Smooth muscle cell (in vitro differentiated cells): ENCODE results near the gene DYRK1A. TPM values are rescaled to one million over a fixed set of nuclear protein-coding genes. Genes with fewer than 3 reads are reported as not detected.

Experiments
- DNase-seq: peaks from one replicate; lab custom pipeline; 2025; ENCODE audit not compliant: unreplicated experiment; lab: John Stamatoyannopoulos, UW
- H2AFZ ChIP-seq: fragments of 200-600 bp; sonication (generic); 2 replicates; pipeline ENCODE4 v1.6.0; 2016; ENCODE audit warnings: antibody characterized with exemption, low read depth, mild to moderate bottlenecking
- H3F3A ChIP-seq: fragments of 200-600 bp; sonication (generic); 2 replicates; pipeline ENCODE4 v1.6.0; 2017; ENCODE audit warnings: antibody characterized with exemption, low read depth
- H3K27ac ChIP-seq: fragments of 200-600 bp; sonication (generic); 2 replicates; pipeline ENCODE4 v1.5.1; 2016; ENCODE audit warnings: low read depth, mild to moderate bottlenecking
- H3K27me3 ChIP-seq: fragments of 200-600 bp; sonication (generic); 2 replicates; pipeline ENCODE4 v1.6.1; 2016; ENCODE audit warnings: low read depth, mild to moderate bottlenecking
- H3K36me3 ChIP-seq: fragments of 200-600 bp; sonication (generic); 2 replicates; pipeline ENCODE4 v1.5.1; 2016; ENCODE audit warnings: low read depth
- H3K4me1 ChIP-seq: fragments of 200-600 bp; sonication (generic); 2 replicates; pipeline ENCODE4 v1.5.1; 2016; ENCODE audit warnings: low read depth
- H3K4me2 ChIP-seq: fragments of 200-600 bp; sonication (generic); 2 replicates; pipeline ENCODE4 v1.6.0; 2016; ENCODE audit warnings: mild to moderate bottlenecking
- H3K4me3 ChIP-seq: fragments of 200-600 bp; sonication (generic); 2 replicates; pipeline ENCODE4 v1.5.1; 2016; ENCODE audit warnings: mild to moderate bottlenecking
- H3K79me2 ChIP-seq: fragments of 200-600 bp; sonication (generic); 2 replicates; pipeline ENCODE4 v1.6.0; 2016; ENCODE audit warnings: low read depth, mild to moderate bottlenecking
- H3K9ac ChIP-seq: fragments of 200-600 bp; sonication (generic); 2 replicates; pipeline ENCODE4 v1.6.0; 2016; ENCODE audit warnings: low read depth
- H3K9me3 ChIP-seq: fragments of 200-600 bp; sonication (generic); replicated peaks from 2 replicates; pipeline ENCODE4 v1.5.1; 2016; ENCODE audit warnings: low read depth
- H4K20me1 ChIP-seq: fragments of 200-600 bp; sonication (generic); 2 replicates; pipeline ENCODE4 v1.6.0; 2016; ENCODE audit warnings: low read depth
- WGBS: methylation state at CpG from one replicate; pipeline ENCODE4 v1.1.7; 2016; ENCODE audit warnings: low lambda C conversion rate; 5-methylcytosine and 5-hydroxymethylcytosine counted together
- polyA plus RNA-seq: library from polyadenylated mRNA; unstranded; fragments of >200 nt; fragmentation: Nextera tagmentation; extraction: Ambion mirVana; gene quantifications from 2 replicates; pipeline ENCODE4 v1.2.1, GENCODE V29; 2016
- total RNA-seq: library from RNA; depleted of rRNA; stranded (reverse); fragments of >200 nt; gene quantifications from 2 replicates; pipeline ENCODE4 v1.2.3, GENCODE V29; 2014
- TF ChIP-seq, protein P1 (sequence below): fragments of 200-600 bp; sonication (generic); IDR thresholded peaks from 2 replicates; pipeline ENCODE4 v1.5.1; 2017; ENCODE audit warnings: borderline replicate concordance, mild to moderate bottlenecking, antibody characterized with exemption; ENCODE audit not compliant: insufficient read depth, poor library complexity, severe bottlenecking

DYRK1A gene
- total and polyA plus RNA-seq, 2 experiments from 2014 or later, result 2.4 to 61.7 TPM

DNA sequence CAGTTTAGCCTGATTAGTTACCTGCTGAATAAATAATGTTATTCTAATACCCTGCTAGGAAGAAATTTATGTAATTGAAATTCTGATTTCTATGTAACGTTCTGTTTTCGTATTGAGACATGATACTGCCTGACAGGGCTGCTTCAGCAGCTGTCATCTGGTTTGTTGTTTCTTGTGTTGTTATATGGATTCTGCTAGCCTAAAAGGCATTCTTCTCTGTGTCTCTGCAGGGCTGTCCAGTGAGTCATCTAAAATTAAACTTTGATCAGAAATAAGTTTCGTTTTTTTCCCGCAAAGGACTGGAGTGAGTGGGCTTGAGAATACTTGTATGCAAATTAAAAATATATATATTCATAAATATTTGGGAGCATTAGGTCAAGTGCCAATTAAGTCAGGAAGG, 93.0 kb downstream of the DYRK1A start:
- 33% methylated on average over 4 of the region's 4 CpGs for WGBS
- Histone ChIP-seq H4K20me1 (peaks cover 100% of the 10 kb centered on the region), H3K27me3 (no peaks in the 10 kb centered on the region), H3K27ac (peak overlapping the region; percentile 60), H3K4me3 (no peak overlapping the region), H3K9ac (no peak overlapping the region), H3K4me2 (peak overlapping the region; percentile 61), H3K79me2 (peaks cover 100% of the 10 kb centered on the region), H3F3A (peaks cover 23% of the 10 kb centered on the region), H2AFZ (no peak overlapping the region), H3K4me1 (peaks cover 58% of the 10 kb centered on the region), H3K9me3 (no peaks in the 10 kb centered on the region), H3K36me3 (no peaks in the 10 kb centered on the region)
- TF ChIP-seq, protein P1, sequence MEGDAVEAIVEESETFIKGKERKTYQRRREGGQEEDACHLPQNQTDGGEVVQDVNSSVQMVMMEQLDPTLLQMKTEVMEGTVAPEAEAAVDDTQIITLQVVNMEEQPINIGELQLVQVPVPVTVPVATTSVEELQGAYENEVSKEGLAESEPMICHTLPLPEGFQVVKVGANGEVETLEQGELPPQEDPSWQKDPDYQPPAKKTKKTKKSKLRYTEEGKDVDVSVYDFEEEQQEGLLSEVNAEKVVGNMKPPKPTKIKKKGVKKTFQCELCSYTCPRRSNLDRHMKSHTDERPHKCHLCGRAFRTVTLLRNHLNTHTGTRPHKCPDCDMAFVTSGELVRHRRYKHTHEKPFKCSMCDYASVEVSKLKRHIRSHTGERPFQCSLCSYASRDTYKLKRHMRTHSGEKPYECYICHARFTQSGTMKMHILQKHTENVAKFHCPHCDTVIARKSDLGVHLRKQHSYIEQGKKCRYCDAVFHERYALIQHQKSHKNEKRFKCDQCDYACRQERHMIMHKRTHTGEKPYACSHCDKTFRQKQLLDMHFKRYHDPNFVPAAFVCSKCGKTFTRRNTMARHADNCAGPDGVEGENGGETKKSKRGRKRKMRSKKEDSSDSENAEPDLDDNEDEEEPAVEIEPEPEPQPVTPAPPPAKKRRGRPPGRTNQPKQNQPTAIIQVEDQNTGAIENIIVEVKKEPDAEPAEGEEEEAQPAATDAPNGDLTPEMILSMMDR, result no peak
- no peak for DNase-seq

DNA sequence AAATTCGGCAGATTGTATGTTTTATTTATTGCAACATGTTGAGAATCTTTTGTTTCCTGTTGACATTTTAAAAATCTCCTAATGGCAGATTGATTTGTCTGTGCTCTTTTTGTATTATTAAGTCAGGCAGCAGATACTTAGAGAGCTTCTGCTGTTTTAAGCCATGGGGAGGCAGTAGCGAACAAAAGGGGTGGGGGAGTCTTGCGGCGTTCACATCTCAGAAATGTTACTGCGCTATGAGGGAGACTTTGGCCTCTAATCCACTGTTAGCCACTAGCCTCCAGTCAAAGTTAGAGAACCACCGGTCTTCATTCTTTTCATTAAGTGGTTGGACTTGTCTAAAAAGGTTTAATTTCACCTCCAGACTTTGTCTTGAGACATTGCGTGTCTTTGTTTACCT, 93.6 kb downstream of the DYRK1A start:
- peaks cover 100% of the 10 kb centered on the region for H3K79me2 ChIP-seq
- peaks cover 23% of the 10 kb centered on the region for H3F3A ChIP-seq
- H3K4me2 ChIP-seq, result peak overlapping the region; percentile 61
- no peak overlapping the region for H2AFZ ChIP-seq
- H4K20me1 ChIP-seq, result peaks cover 100% of the 10 kb centered on the region
- H3K27ac ChIP-seq, result peak overlapping the region; percentile 60
- TF ChIP-seq, protein P1, result peak; percentile 37
- DNase-seq, result no peak
- H3K4me3 ChIP-seq, result no peak overlapping the region
- 37% methylated on average over 7 of the region's 7 CpGs for WGBS
- H3K9me3 ChIP-seq, result no peaks in the 10 kb centered on the region
- H3K27me3 ChIP-seq, result no peaks in the 10 kb centered on the region
- H3K4me1 ChIP-seq, result peaks cover 55% of the 10 kb centered on the region
- no peaks in the 10 kb centered on the region for H3K36me3 ChIP-seq
- peak overlapping the region; percentile 31 for H3K9ac ChIP-seq

DNA sequence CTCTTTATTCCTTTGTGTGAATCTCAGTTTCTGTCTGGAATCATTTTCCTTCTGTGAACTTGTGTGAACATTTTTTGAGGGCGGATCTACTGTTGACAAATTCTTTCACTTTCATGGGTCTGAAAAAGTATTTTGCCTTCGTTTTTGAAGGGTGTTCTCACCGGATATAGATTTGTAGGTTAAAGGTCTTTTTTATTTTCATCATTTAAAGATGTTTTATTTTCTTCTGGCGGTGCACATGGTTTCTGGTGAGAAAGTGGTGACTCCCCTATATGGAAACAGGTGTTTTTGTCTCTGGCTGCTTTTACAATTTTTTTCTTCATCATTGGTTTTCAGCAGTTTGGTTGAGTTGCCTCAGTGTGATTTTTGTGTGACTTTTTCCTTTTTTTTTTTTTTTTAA, 94.9 kb downstream of the DYRK1A start:
- Histone ChIP-seq H4K20me1 (peaks cover 100% of the 10 kb centered on the region), H3K79me2 (peaks cover 100% of the 10 kb centered on the region), H2AFZ (no peak overlapping the region), H3K9ac (no peak overlapping the region), H3K4me2 (peak overlapping the region; percentile 72), H3K27me3 (no peaks in the 10 kb centered on the region), H3K4me3 (no peak overlapping the region), H3K9me3 (no peaks in the 10 kb centered on the region), H3F3A (peaks cover 23% of the 10 kb centered on the region), H3K27ac (peak overlapping the region; percentile 66), H3K4me1 (peaks cover 48% of the 10 kb centered on the region), H3K36me3 (no peaks in the 10 kb centered on the region)
- TF ChIP-seq, protein P1, result no peak
- WGBS, result 70% methylated on average over 4 of the region's 4 CpGs
- no peak for DNase-seq
